ENCODE data around the gene CFAP77. TPM values are rescaled to one million over a fixed set of nuclear protein-coding genes. Genes with fewer than 3 reads are reported as not detected.

CFAP77 gene
- total RNA-seq, 1 experiment from 2014 or later = 0.11 TPM

- H3K4me2 ChIP-seq (ENCODE audit: low read length) = no peak overlapping the region
- H3K9me2 ChIP-seq (replicated peaks; ENCODE audit: low read length) = no peaks in the 10 kb centered on the region
- POLR2A ChIA-PET (ENCODE audit: unreplicated experiment) = no interaction called here
- no peak overlapping the region for H2AFZ ChIP-seq (ENCODE audit: low read length)
- no peaks in the 10 kb centered on the region for H3K9me3 ChIP-seq (ENCODE audit: low read length)
- H3K4me1 ChIP-seq (ENCODE audit: insufficient read depth, low read length) = no peaks in the 10 kb centered on the region
- no peaks in the 10 kb centered on the region for H4K20me1 ChIP-seq (ENCODE audit: low read length)
- CTCF ChIA-PET = no interaction called here
- H3K79me2 ChIP-seq (ENCODE audit: low read length) = no peaks in the 10 kb centered on the region
- no TSS peak for BruUV-seq (replicated peaks)
- H3K27ac ChIP-seq (ENCODE audit: low read length) = no peak overlapping the region
- no peaks in the 10 kb centered on the region for H3K27me3 ChIP-seq (ENCODE audit: low read length)
- H3K4me3 ChIP-seq (ENCODE audit: low read length) = no peak overlapping the region
- peaks cover 4% of the 10 kb centered on the region for H3K36me3 ChIP-seq (ENCODE audit: low read depth, low read length)
- ATAC-seq (no peak), DNase-seq (no peak)
- no peak for TF ChIP-seq EZH2 (IDR thresholded peaks at IDR 0.05; ENCODE audit: low read length, unreplicated experiment)
- TF ChIP-seq, protein P1, sequence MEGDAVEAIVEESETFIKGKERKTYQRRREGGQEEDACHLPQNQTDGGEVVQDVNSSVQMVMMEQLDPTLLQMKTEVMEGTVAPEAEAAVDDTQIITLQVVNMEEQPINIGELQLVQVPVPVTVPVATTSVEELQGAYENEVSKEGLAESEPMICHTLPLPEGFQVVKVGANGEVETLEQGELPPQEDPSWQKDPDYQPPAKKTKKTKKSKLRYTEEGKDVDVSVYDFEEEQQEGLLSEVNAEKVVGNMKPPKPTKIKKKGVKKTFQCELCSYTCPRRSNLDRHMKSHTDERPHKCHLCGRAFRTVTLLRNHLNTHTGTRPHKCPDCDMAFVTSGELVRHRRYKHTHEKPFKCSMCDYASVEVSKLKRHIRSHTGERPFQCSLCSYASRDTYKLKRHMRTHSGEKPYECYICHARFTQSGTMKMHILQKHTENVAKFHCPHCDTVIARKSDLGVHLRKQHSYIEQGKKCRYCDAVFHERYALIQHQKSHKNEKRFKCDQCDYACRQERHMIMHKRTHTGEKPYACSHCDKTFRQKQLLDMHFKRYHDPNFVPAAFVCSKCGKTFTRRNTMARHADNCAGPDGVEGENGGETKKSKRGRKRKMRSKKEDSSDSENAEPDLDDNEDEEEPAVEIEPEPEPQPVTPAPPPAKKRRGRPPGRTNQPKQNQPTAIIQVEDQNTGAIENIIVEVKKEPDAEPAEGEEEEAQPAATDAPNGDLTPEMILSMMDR (conservative IDR thresholded peaks at IDR 0.05; ENCODE audit: low read depth, low read length) = no peak
- TF ChIP-seq EZH2phosphoT487 (IDR thresholded peaks at IDR 0.05; ENCODE audit: borderline replicate concordance, low read length) = no peak
- no peaks in the 10 kb centered on the region for H3F3A ChIP-seq (ENCODE audit: low read length, unreplicated experiment)
- intact Hi-C loops (cut with micrococcal nuclease) = no loop called here
- H3K9ac ChIP-seq (ENCODE audit: low read length) = no peak overlapping the region
These were observed 185.3 kb downstream of the CFAP77 start for GRCh38 chr9:132595319-132595718.

DNA sequence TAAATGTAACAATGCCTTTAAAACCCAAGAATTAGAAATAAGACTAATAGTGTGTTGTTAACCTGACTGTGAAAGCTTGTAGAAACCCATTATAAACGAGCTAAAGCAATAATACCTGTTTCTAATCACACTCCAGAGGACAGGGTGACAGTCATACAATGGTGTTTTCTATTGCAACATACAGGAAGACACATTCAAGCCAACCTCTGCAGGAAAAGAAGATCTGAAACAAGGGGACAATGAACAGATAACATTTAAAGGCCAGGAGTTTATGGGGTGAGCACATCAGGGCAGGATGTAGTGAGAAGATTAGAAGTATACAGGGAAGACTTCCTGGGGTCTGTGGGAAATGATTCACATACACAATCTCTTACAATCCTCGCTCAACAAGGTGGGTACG, 186.2 kb downstream of the CFAP77 start:
- no TSS peak for BruUV-seq (replicated peaks)
- Histone ChIP-seq H3K9me3 (ENCODE audit: low read length) (no peaks in the 10 kb centered on the region), H3K4me3 (ENCODE audit: low read length) (no peak overlapping the region), H3K79me2 (ENCODE audit: low read length) (no peaks in the 10 kb centered on the region), H3K36me3 (ENCODE audit: low read depth, low read length) (peaks cover 4% of the 10 kb centered on the region), H3K27me3 (ENCODE audit: low read length) (no peaks in the 10 kb centered on the region), H3K4me1 (ENCODE audit: insufficient read depth, low read length) (no peaks in the 10 kb centered on the region), H3K9me2 (replicated peaks; ENCODE audit: low read length) (no peaks in the 10 kb centered on the region), H3K4me2 (ENCODE audit: low read length) (no peak overlapping the region), H3K9ac (ENCODE audit: low read length) (no peak overlapping the region), H3F3A (ENCODE audit: low read length, unreplicated experiment) (no peaks in the 10 kb centered on the region), H4K20me1 (ENCODE audit: low read length) (no peaks in the 10 kb centered on the region), H3K27ac (ENCODE audit: low read length) (no peak overlapping the region), H2AFZ (ENCODE audit: low read length) (no peak overlapping the region)
- DNase-seq (no peak), ATAC-seq (no peak)
- POLR2A ChIA-PET (ENCODE audit: unreplicated experiment) = no interaction called here
- intact Hi-C loops (cut with micrococcal nuclease) = no loop called here
- CTCF ChIA-PET = no interaction called here
- no peak for TF ChIP-seq EZH2phosphoT487 (IDR thresholded peaks at IDR 0.05; ENCODE audit: borderline replicate concordance, low read length)
- TF ChIP-seq EZH2 (IDR thresholded peaks at IDR 0.05; ENCODE audit: low read length, unreplicated experiment) = no peak
- TF ChIP-seq, protein P1 (conservative IDR thresholded peaks at IDR 0.05; ENCODE audit: low read depth, low read length) = no peak

- ChIA-PET CTCF (no interaction called here), POLR2A (ENCODE audit: unreplicated experiment) (no interaction called here)
- Histone ChIP-seq H3K4me3 (ENCODE audit: low read length) (no peak overlapping the region), H4K20me1 (ENCODE audit: low read length) (no peaks in the 10 kb centered on the region), H3K9me2 (replicated peaks; ENCODE audit: low read length) (no peaks in the 10 kb centered on the region), H3K9ac (ENCODE audit: low read length) (no peak overlapping the region), H2AFZ (ENCODE audit: low read length) (no peak overlapping the region), H3K4me2 (ENCODE audit: low read length) (no peak overlapping the region), H3K79me2 (ENCODE audit: low read length) (no peaks in the 10 kb centered on the region), H3K36me3 (ENCODE audit: low read depth, low read length) (peaks cover 4% of the 10 kb centered on the region), H3K9me3 (ENCODE audit: low read length) (no peaks in the 10 kb centered on the region), H3K27ac (ENCODE audit: low read length) (no peak overlapping the region), H3K27me3 (ENCODE audit: low read length) (no peaks in the 10 kb centered on the region), H3F3A (ENCODE audit: low read length, unreplicated experiment) (no peaks in the 10 kb centered on the region), H3K4me1 (ENCODE audit: insufficient read depth, low read length) (no peaks in the 10 kb centered on the region)
- intact Hi-C loops (cut with micrococcal nuclease) = no loop called here
- BruUV-seq (replicated peaks) = no TSS peak
- TF ChIP-seq, protein P1 (conservative IDR thresholded peaks at IDR 0.05; ENCODE audit: low read depth, low read length) = no peak
- TF ChIP-seq EZH2 (IDR thresholded peaks at IDR 0.05; ENCODE audit: low read length, unreplicated experiment) (no peak), EZH2phosphoT487 (IDR thresholded peaks at IDR 0.05; ENCODE audit: borderline replicate concordance, low read length) (no peak)
- DNase-seq = no peak
- no peak for ATAC-seq
These were observed 187.2 kb downstream of the CFAP77 start for GRCh38 chr9:132597073-132597775.

Data from PC-3 (cell line).